ENCODE results near the gene WDR54.
A peak's percentile ranks its signal among the peaks of the same experiment; 100 is the strongest.
"Not testable (repeated sequence)": the region's sequence is repeated elsewhere in the genome, so short reads cannot be mapped to it uniquely, and the experiment has no call there.

WDR54 gene

GRCh38 chr2:74458132-74458937 is 36.8 kb downstream of the WDR54 start, which contains the start of gene WBP1:
TSS of gene WBP1 (plus strand) at chr2:74458438. CDS start at chr2:74458603, 165 bp downstream.
- peak; percentile 98 to 99 for DNase-seq

DNA sequence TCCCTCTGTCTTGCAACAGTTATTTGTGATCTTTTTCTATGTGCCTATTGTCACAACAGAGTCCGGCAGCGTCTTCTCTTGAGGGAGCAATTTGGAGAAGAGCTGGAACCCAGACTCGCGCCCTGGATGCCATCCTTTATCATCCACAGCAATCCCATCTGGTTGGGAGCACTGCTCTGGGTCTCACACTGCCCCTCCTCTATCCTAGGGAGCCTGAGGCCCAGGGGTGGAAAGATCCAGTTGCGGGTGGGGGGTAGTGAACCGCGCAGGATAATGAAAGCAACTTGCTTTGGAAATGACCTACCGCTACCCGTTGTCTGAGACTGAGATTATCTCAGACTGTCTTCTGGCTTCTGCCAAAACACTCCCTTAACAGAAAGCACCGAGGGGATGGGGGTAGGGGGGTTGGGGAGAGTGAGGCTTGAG is 37.4 kb downstream of the WDR54 start:
- no peak for DNase-seq

GRCh38 chr2:74459503-74460118 is 38.1 kb downstream of the WDR54 start:
- not testable (repeated sequence) for DNase-seq

DNA sequence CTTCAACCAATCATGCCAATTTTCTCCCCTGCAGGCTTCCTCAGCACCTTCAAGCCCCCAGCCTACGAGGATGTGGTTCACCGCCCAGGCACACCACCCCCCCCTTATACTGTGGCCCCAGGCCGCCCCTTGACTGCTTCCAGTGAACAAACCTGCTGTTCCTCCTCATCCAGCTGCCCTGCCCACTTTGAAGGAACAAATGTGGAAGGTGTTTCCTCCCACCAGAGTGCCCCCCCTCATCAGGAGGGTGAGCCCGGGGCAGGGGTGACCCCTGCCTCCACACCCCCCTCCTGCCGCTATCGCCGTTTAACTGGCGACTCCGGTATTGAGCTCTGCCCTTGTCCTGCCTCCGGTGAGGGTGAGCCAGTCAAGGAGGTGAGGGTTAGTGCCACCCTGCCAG is 38.7 kb downstream of the WDR54 start:
- DNase-seq = not testable (repeated sequence)

- no peak for DNase-seq
Observed at GRCh38 chr2:74461187-74462053, 39.9 kb downstream of the WDR54 start.

DNA sequence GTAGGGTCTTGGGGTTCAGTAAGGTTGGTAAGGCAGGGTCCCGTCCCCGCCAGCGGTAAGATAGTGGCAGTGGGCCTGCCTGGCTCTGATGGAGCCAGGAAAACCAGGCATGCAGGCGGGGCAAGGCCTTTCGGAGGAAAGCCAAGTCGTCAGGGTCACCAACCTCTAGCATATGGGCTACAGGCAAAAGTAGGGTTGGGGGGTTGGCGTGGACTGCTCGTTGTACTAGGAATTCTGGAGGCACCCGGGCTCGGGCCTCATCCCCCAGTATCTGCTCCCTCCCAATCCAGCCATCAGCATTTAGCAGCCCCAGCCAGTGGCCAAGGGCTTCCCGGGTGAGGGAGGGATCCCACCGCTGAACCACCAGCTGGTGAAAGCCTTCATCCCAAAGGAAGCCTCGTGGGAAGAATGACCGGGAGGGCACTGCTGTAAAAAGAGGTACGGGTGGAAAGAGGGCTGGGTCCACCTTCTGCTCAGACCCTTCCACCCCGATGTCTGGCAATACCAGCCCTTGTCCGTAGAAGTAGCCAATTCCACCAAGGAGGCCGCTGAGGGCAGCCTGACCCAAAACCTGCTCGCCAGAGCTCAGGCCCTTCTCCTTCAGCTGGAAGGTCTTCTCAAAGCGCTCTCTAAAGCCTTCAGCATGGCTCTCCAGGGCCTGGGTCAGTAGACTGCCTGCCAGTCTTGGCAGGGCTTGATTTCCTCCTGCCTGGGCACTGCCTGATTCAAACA is 40.7 kb downstream of the WDR54 start:
- no peak for DNase-seq

DNA sequence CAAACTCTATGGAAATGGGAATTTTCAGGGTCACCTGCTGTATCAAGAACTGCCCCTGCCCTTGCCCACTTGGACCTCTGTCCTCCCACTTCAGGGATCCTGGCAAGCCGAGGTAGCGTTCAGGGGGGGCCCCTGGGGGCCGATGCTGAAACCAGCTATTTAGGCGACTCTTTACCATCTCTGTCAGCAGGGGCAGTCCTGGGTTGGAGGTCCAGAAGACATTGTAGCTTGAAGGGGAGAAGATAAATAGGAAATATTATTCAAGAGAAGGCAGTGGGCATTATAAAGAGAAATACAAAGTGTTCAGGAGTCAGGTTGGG is 41.2 kb downstream of the WDR54 start:
- DNase-seq = no peak

DNA sequence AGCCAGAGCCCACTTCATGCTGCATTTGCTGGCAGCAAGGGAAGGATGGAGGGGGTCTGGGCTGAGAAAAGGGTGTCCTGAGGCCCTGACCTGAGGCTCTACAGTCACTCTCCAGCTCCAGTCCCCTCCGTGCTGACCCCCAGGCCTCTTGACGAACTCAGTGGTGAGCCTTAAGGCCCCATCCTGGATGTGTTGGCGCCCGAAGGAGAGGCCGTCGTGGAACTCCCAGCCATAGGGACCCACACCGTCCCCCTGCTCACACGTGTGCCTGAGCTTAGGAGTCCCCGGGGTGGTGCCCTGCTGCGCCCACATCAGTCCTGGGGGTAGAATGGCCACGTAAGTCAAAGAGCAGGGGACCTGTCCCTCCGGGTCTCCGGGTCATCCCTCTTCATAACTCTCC is 42.9 kb downstream of the WDR54 start:
- no peak for DNase-seq

DNA sequence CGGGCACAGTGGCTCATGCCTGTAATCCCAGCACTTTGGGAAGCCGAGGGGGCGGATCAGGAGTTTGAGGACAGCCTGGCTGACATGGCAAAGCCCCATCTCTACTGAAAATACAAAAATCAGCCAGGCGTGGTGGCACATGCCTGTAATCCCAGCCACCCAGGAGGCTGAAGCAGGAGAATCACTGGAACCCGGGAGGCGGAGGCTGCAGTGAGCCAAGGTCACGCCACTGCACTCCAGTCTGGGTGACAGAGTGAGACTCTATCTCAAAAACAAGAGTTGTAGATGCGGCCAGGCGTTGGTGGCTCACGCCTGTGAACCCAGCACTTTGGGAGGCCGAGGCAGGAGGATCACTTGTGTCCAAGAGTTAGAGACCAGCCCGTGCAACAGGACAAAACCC is 49.2 kb downstream of the WDR54 start:
- DNase-seq = not testable (repeated sequence)

DNA sequence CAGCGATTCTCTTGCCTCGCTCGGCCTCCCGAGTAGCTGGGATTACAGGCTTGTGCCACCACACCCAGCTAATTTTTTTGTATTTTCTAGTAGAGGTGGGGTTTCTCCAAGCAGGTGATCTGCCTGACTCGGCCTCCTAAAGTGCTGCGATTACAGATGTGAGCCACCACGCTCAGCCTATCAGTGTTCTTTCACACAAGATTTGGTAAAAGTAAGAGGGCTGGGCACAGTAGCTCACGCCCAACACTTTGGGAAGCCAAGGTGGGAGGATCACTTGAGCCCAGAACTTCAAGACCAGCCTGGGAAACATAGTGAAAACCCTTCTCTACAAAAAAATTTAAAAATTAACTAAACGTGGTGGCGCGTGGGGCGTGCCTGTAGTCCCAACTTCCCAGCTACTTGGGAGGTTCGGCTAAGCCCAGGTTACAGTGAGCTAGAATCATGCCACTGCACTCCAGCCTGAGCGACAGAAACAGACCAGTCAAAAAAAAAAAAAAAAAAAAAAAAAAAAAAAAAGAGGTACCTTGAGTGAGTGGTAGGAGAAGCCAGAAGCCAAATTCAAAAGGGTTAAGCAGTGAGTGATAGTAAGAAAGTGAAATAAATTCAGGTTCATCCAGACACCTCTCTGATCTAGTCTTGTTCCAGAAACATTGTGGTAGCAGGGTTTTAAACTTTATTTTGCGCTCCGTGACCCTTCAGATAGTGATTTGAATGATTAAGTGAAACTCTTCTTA is 50.0 kb downstream of the WDR54 start:
- DNase-seq = no peak

DNA sequence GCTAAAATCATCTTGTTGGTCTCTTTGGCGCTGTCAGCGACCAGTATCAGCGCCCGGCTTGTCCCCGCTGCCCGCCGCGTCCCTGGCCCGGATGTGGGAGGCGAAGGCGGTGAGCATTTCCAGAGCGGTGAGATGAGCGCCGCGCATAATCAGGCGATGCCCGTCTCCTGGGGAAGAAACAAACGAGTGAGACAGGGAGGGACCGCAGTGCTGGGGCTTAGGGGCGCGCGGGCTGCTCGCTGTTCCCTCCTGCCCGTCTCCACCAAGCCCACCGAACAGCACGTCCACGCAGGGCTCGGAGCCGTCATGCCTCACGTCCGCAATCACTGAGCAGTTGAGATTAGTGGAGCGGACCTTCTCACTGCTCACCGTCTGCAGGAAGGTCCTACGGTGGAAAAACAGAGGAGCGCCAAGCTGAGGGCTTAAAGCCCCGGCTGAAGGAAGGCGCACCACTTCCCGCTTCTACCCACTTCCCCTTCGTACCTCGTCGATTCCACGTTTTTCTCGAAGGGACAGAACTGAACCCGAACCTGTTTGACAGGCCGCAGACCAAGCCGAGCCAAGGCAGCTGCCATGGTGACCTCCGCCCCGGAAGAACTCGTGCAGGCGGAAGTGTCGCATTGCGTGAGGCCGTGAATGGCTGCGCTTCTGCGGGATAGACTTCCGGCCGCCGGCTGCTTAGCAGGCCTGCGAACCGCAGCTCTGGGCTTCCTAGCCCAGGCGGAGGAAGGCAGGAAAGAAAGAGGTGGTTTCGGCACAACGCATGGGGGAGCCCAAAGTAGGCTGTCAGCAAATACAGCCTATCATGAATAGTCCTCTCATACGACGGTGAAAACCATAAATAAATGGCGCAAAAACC is 50.8 kb downstream of the WDR54 start, which contains the start of gene MRPL53:
Gene MRPL53 (minus strand): TSS at position 595 of the 859 bp plus-strand sequence. CDS start 20 bp downstream, at position 575.
- DNase-seq = peak; percentile 95 to 97

DNA sequence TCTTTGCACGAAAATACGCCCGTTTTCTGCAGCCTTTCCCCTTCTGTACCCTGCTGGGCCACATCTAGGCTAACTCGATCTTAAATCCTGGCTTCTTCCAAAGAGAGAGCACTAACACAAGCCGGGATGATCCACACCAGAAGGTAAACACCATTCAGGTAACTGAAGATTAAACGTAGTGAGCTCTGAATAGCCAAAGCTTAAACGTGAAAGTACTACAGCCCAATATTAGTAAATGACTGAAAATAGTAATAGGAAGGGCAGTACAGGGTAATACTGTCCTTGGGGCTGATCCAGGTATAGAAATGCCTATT is 51.4 kb downstream of the WDR54 start:
- DNase-seq = no peak

DNA sequence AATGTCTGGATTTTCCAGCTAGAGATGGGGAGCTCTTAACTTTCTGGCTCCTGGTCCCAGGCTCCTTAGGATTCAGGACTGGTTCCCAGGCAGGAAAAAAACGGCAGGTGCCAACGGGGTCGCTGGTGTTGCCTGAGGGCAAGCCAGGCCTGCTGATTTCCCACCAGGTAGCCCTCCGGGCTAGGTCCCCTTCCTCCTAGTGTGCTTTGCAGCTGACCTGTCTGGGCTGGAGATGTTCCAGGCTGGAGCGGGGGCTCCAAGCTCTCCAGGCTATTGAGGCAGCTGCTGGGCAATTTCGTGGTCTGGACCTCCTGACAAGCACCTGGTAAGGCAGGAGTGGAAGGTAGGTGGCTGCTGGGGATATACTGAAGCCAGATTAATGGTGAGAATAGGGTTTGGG is 53.0 kb downstream of the WDR54 start:
- no peak for DNase-seq

DNA sequence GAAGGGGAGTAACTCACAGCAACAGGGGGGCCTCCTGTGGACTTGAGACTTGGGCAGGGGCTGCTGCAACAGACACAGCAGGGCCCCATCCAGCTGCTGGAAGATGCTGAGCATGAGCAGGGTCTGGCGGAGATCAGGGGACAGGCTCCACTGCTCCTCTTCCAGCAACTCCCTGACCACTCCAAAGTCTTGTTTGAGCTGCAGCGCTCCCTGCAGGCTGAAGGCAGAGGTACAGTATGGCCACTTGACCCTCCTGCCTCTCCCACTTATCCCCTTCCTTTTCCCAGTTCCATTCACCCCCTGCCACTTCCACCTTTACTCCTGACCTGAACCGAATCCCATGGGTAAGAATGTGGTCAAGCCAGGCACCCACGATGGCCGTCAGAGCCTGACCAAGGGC is 53.4 kb downstream of the WDR54 start:
- DNase-seq = no peak

All from activated CD4-positive, alpha-beta T cell treated with anti-CD3 and anti-CD28 coated beads for 4 hours (primary cell).